ENCODE results near the gene SAMSN1.

The SAMSN1 gene

GRCh38 chr21:14531757-14532316 lies 14.3 kb downstream of the SAMSN1 start:
- ChIA-PET CTCF (no interaction called here), POLR2A (no interaction called here)
- Histone ChIP-seq H3K9me3 (ENCODE audit: control insufficient read depth, insufficient read depth, low read depth, low read length) (no peaks in the 10 kb centered on the region), H3K27ac (ENCODE audit: extremely low read depth, low read depth, low read length) (no peak overlapping the region), H3K4me1 (ENCODE audit: control insufficient read depth, insufficient read depth, low read length) (no peaks in the 10 kb centered on the region), H3K4me3 (ENCODE audit: low read depth, low read length) (no peak overlapping the region), H3K36me3 (ENCODE audit: control insufficient read depth in 2 of 2, insufficient read depth in 1 of 2, low read length in 2 of 2) (no peaks in the 10 kb centered on the region)
- TF ChIP-seq, protein P1, sequence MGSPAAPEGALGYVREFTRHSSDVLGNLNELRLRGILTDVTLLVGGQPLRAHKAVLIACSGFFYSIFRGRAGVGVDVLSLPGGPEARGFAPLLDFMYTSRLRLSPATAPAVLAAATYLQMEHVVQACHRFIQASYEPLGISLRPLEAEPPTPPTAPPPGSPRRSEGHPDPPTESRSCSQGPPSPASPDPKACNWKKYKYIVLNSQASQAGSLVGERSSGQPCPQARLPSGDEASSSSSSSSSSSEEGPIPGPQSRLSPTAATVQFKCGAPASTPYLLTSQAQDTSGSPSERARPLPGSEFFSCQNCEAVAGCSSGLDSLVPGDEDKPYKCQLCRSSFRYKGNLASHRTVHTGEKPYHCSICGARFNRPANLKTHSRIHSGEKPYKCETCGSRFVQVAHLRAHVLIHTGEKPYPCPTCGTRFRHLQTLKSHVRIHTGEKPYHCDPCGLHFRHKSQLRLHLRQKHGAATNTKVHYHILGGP (tag by site-specific recombination; IDR thresholded peaks at IDR 0.05), result no peak
- TF ChIP-seq, protein P2, sequence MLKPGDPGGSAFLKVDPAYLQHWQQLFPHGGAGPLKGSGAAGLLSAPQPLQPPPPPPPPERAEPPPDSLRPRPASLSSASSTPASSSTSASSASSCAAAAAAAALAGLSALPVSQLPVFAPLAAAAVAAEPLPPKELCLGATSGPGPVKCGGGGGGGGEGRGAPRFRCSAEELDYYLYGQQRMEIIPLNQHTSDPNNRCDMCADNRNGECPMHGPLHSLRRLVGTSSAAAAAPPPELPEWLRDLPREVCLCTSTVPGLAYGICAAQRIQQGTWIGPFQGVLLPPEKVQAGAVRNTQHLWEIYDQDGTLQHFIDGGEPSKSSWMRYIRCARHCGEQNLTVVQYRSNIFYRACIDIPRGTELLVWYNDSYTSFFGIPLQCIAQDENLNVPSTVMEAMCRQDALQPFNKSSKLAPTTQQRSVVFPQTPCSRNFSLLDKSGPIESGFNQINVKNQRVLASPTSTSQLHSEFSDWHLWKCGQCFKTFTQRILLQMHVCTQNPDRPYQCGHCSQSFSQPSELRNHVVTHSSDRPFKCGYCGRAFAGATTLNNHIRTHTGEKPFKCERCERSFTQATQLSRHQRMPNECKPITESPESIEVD (tag by site-specific recombination; IDR thresholded peaks at IDR 0.05), result no peak

DNA sequence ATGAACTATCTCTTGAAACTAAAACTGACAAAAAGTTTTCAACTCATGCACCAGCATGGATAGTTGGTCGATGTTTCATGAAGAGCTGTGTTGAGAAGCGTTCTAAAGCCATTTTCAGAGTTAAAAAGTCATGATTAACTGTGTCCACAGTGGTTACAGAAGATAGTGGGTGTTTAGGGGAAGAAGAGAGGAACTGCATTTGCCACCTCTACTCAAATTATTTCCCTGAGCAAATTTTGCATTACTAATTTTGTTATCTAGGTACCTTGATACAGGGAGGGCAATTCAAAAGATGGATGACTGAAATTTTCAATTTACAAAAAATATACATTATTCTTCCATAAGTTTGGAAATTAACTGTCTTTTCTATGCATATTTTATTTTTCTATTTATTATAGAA lies 15.5 kb downstream of the SAMSN1 start:
- no peak for TF ChIP-seq ZBTB20 (tag by site-specific recombination; IDR thresholded peaks at IDR 0.05)
- TF ChIP-seq ZNF629 (tag by site-specific recombination; IDR thresholded peaks at IDR 0.05), result no peak
- TF ChIP-seq HOXA7 (CRISPR knock-in tag; IDR thresholded peaks at IDR 0.05; ENCODE audit: borderline replicate concordance), result no peak
- TF ChIP-seq KLF1 (tag by site-specific recombination; IDR thresholded peaks at IDR 0.05), result no peak
- TF ChIP-seq IKZF3 (tag by site-specific recombination; IDR thresholded peaks at IDR 0.05), result no peak
- TF ChIP-seq, protein P2 (tag by site-specific recombination; IDR thresholded peaks at IDR 0.05), result no peak
- TF ChIP-seq ZNF266 (tag by site-specific recombination; IDR thresholded peaks at IDR 0.05; ENCODE audit: low read depth), result no peak
- CTCF ChIA-PET, result no interaction called here
- POLR2A ChIA-PET, result no interaction called here
- no peaks in the 10 kb centered on the region for H3K9me3 ChIP-seq (ENCODE audit: control insufficient read depth, insufficient read depth, low read depth, low read length)
- no peaks in the 10 kb centered on the region for H3K4me1 ChIP-seq (ENCODE audit: control insufficient read depth, insufficient read depth, low read length)
- H3K36me3 ChIP-seq (ENCODE audit: control insufficient read depth in 2 of 2, insufficient read depth in 1 of 2, low read length in 2 of 2), result no peaks in the 10 kb centered on the region
- H3K27ac ChIP-seq (ENCODE audit: extremely low read depth, low read depth, low read length), result no peak overlapping the region
- H3K4me3 ChIP-seq (ENCODE audit: low read depth, low read length), result no peak overlapping the region

DNA sequence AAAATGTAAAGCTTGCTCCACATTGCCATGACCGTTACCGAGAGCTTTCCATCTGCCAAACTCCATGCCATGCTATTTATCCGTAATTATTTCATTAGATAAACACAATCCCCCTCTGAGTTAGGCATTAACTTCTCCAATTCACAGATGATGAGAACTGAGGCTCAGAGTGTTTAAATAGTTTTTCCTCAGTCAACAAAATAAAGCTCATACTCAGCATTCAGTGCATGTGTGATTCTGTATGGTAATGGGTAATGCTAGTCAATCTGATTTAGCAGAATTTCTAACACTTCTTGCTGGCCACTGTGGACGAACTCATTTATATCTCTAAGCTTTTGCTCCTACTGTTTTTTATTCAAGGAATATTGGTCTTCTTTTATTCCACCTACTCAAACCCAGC lies 17.3 kb downstream of the SAMSN1 start:
- no peak for TF ChIP-seq SCRT1 (tag by site-specific recombination; IDR thresholded peaks at IDR 0.05; ENCODE audit: borderline replicate concordance)
- TF ChIP-seq KLF10 (tag by site-specific recombination; IDR thresholded peaks at IDR 0.05), result no peak
- TF ChIP-seq ZBTB49 (tag by site-specific recombination; IDR thresholded peaks at IDR 0.05; ENCODE audit: low read depth), result no peak
- no peak for TF ChIP-seq ZBTB7A (tag by site-specific recombination; IDR thresholded peaks at IDR 0.05; ENCODE audit: low read depth)
- TF ChIP-seq ZIC2 (tag by site-specific recombination; IDR thresholded peaks at IDR 0.05), result no peak
- no peak for TF ChIP-seq ZNF670 (tag by site-specific recombination; IDR thresholded peaks at IDR 0.05; ENCODE audit: low read depth)
- TF ChIP-seq BCL11A (tag by site-specific recombination; IDR thresholded peaks at IDR 0.05; ENCODE audit: low read depth), result no peak
- no peak for TF ChIP-seq ZNF777 (tag by site-specific recombination; IDR thresholded peaks at IDR 0.05; ENCODE audit: borderline replicate concordance)
- TF ChIP-seq ZNF76 (tag by site-specific recombination; IDR thresholded peaks at IDR 0.05; ENCODE audit: borderline replicate concordance, low read depth), result no peak
- TF ChIP-seq ZNF214 (tag by site-specific recombination; IDR thresholded peaks at IDR 0.05; ENCODE audit: borderline replicate concordance), result no peak
- TF ChIP-seq GFI1B (tag by site-specific recombination; IDR thresholded peaks at IDR 0.05), result no peak
- TF ChIP-seq, protein P3, sequence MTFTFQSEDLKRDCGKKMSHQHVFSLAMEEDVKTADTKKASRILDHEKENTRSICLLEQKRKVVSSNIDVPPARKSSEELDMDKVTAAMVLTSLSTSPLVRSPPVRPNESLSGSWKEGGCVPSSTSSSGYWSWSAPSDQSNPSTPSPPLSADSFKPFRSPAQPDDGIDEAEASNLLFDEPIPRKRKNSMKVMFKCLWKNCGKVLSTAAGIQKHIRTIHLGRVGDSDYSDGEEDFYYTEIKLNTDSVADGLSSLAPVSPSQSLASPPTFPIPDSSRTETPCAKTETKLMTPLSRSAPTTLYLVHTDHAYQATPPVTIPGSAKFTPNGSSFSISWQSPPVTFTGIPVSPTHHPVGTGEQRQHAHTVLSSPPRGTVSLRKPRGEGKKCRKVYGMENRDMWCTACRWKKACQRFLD (tag by site-specific recombination; IDR thresholded peaks at IDR 0.05), result no peak
- no peak for TF ChIP-seq KLF1 (tag by site-specific recombination; IDR thresholded peaks at IDR 0.05)
- no peak for TF ChIP-seq ZNF548 (tag by site-specific recombination; IDR thresholded peaks at IDR 0.05)
- ChIA-PET CTCF (interaction anchor here (0.5 kb wide), 1 partner anchor 130 kb away, joined by 4 read pairs; no protein-coding TSS in a partner anchor), POLR2A (no interaction called here)
- Histone ChIP-seq H3K9me3 (ENCODE audit: control insufficient read depth, insufficient read depth, low read depth, low read length) (no peaks in the 10 kb centered on the region), H3K27ac (ENCODE audit: extremely low read depth, low read depth, low read length) (no peak overlapping the region), H3K4me3 (ENCODE audit: low read depth, low read length) (no peak overlapping the region), H3K36me3 (ENCODE audit: control insufficient read depth in 2 of 2, insufficient read depth in 1 of 2, low read length in 2 of 2) (no peaks in the 10 kb centered on the region), H3K4me1 (ENCODE audit: control insufficient read depth, insufficient read depth, low read length) (no peaks in the 10 kb centered on the region)
